Measurements from ENCODE around the gene CUBN.

- TF ChIP-seq CTCF (IDR thresholded peaks at IDR 0.05) (no peak), POLR2A (IDR thresholded peaks at IDR 0.05) (no peak)
Measured at GRCh38 chr10:16795410-16796073, 334.1 kb downstream of the CUBN start.
